ENCODE results near the gene SLC25A44. TPM values are rescaled to one million over a fixed set of nuclear protein-coding genes. Genes with fewer than 3 reads are reported as not detected.

The SLC25A44 gene
- polyA plus RNA-seq, 3 donors = 28.8 to 31.0 (median 30.0) TPM

GRCh38 chr1:156233426-156234127 lies 39.7 kb downstream of the SLC25A44 start:
- no peak for DNase-seq (ENCODE audit: low read depth in 3 of 3, low spot score in 2 of 3)

GRCh38 chr1:156236164-156236563 lies 42.3 kb downstream of the SLC25A44 start:
- no peak for DNase-seq (ENCODE audit: low read depth in 3 of 3, low spot score in 2 of 3)

GRCh38 chr1:156238248-156238647 lies 44.3 kb downstream of the SLC25A44 start:
- no peak for DNase-seq (ENCODE audit: low read depth in 3 of 3, low spot score in 2 of 3)

GRCh38 chr1:156241311-156241811 lies 47.5 kb downstream of the SLC25A44 start:
- DNase-seq (ENCODE audit: low read depth in 3 of 3, low spot score in 2 of 3) = no peak

- DNase-seq (ENCODE audit: low read depth in 3 of 3, low spot score in 2 of 3) = no peak
Measured at GRCh38 chr1:156241926-156242325, 48.0 kb downstream of the SLC25A44 start, which contains the start of gene BGLAP. Gene BGLAP (plus strand): TSS chr1:156242184. CDS start chr1:156242232, 48 bp downstream.

GRCh38 chr1:156242738-156243137 lies 48.8 kb downstream of the SLC25A44 start:
- DNase-seq (ENCODE audit: low read depth in 3 of 3, low spot score in 2 of 3) = no peak

GRCh38 chr1:156244126-156244525 lies 50.2 kb downstream of the SLC25A44 start:
- no peak for DNase-seq (ENCODE audit: low read depth in 3 of 3, low spot score in 2 of 3)

GRCh38 chr1:156244712-156245111 lies 50.8 kb downstream of the SLC25A44 start:
- DNase-seq (ENCODE audit: low read depth in 3 of 3, low spot score in 2 of 3) = no peak

- no peak for DNase-seq (ENCODE audit: low read depth in 3 of 3, low spot score in 2 of 3)
Measured at GRCh38 chr1:156245451-156246232, 51.7 kb downstream of the SLC25A44 start.

GRCh38 chr1:156246241-156246780 lies 52.4 kb downstream of the SLC25A44 start:
- DNase-seq (ENCODE audit: low read depth in 3 of 3, low spot score in 2 of 3) = no peak

- no peak for DNase-seq (ENCODE audit: low read depth in 3 of 3, low spot score in 2 of 3)
Measured at GRCh38 chr1:156246781-156247459, 53.0 kb downstream of the SLC25A44 start.

- no peak for DNase-seq (ENCODE audit: low read depth in 3 of 3, low spot score in 2 of 3)
Measured at GRCh38 chr1:156247460-156248322, 53.8 kb downstream of the SLC25A44 start, which contains the start of gene PAQR6. Gene PAQR6 (minus strand): TSS chr1:156248056. CDS start chr1:156246731, 1,325 bp downstream.

GRCh38 chr1:156248323-156248683 lies 54.4 kb downstream of the SLC25A44 start:
- no peak for DNase-seq (ENCODE audit: low read depth in 3 of 3, low spot score in 2 of 3)

- DNase-seq (ENCODE audit: low read depth in 3 of 3, low spot score in 2 of 3) = no peak
Measured at GRCh38 chr1:156249593-156249992, 55.7 kb downstream of the SLC25A44 start.

- DNase-seq (ENCODE audit: low read depth in 3 of 3, low spot score in 2 of 3) = no peak
Measured at GRCh38 chr1:156251527-156251926, 57.6 kb downstream of the SLC25A44 start.

- DNase-seq (ENCODE audit: low read depth in 3 of 3, low spot score in 2 of 3) = no peak
Measured at GRCh38 chr1:156253634-156254033, 59.7 kb downstream of the SLC25A44 start.

GRCh38 chr1:156257711-156258110 lies 63.8 kb downstream of the SLC25A44 start:
- DNase-seq (ENCODE audit: low read depth in 3 of 3, low spot score in 2 of 3) = no peak

- DNase-seq (ENCODE audit: low read depth in 3 of 3, low spot score in 2 of 3) = no peak
Measured at GRCh38 chr1:156258859-156259258, 65.0 kb downstream of the SLC25A44 start.

- DNase-seq (ENCODE audit: low read depth in 3 of 3, low spot score in 2 of 3) = no peak
Measured at GRCh38 chr1:156259805-156260204, 65.9 kb downstream of the SLC25A44 start.

GRCh38 chr1:156260896-156261295 lies 67.0 kb downstream of the SLC25A44 start:
- no peak for DNase-seq (ENCODE audit: low read depth in 3 of 3, low spot score in 2 of 3)
